ENCODE measurements around the gene KIF5A.

Gene KIF5A

GRCh38 chr12:57520053-57520818, 29.6 kb upstream of the KIF5A start, which contains the start of gene DDIT3:
TSS of gene DDIT3 (minus strand) at chr12:57520514. CDS start at chr12:57517406, 3,108 bp downstream.
- DNase-seq, result peak; percentile 99

- peak; percentile 74 for DNase-seq
Observed at GRCh38 chr12:57521525-57522010, 28.3 kb upstream of the KIF5A start.

GRCh38 chr12:57522011-57522886, 27.6 kb upstream of the KIF5A start, which contains the start of gene MBD6:
TSS of gene MBD6 (plus strand) at chr12:57522824. CDS start at chr12:57524304, 1,480 bp downstream.
- DNase-seq, result peak; percentile 97

GRCh38 chr12:57522887-57523705, 26.7 kb upstream of the KIF5A start:
- peak; percentile 70 for DNase-seq

- no peak for DNase-seq
Observed at GRCh38 chr12:57523706-57524614, 25.9 kb upstream of the KIF5A start.

- no peak for DNase-seq
Observed at GRCh38 chr12:57524814-57525614, 24.8 kb upstream of the KIF5A start.

- DNase-seq, result no peak
Observed at GRCh38 chr12:57525615-57526383, 24.0 kb upstream of the KIF5A start.

GRCh38 chr12:57526477-57527126, 23.2 kb upstream of the KIF5A start:
- no peak for DNase-seq

- no peak for DNase-seq
Observed at GRCh38 chr12:57527184-57527583, 22.7 kb upstream of the KIF5A start.

GRCh38 chr12:57528176-57528575, 21.7 kb upstream of the KIF5A start:
- DNase-seq, result no peak

GRCh38 chr12:57528831-57529555, 20.9 kb upstream of the KIF5A start:
- DNase-seq, result no peak

GRCh38 chr12:57529831-57530230, 20.0 kb upstream of the KIF5A start:
- no peak for DNase-seq

GRCh38 chr12:57530396-57531142, 19.3 kb upstream of the KIF5A start:
- no peak for DNase-seq

- DNase-seq, result no peak
Observed at GRCh38 chr12:57531836-57532235, 18.0 kb upstream of the KIF5A start.

- DNase-seq, result no peak
Observed at GRCh38 chr12:57533108-57533507, 16.7 kb upstream of the KIF5A start.

GRCh38 chr12:57534250-57534649, 15.6 kb upstream of the KIF5A start:
- no peak for DNase-seq

- DNase-seq, result no peak
Observed at GRCh38 chr12:57534991-57535543, 14.8 kb upstream of the KIF5A start.
